ENCODE data around the gene OLIG3. TPM values are rescaled to one million over a fixed set of nuclear protein-coding genes. Genes with fewer than 3 reads are reported as not detected.

Gene OLIG3
- total RNA-seq, 1 experiment from 2014 or later, result not detected

- no peak for DNase-seq (ENCODE audit: low read depth)
Observed at GRCh38 chr6:137471497-137471896, 22.7 kb downstream of the OLIG3 start.

GRCh38 chr6:137467211-137467610 lies 27.0 kb downstream of the OLIG3 start:
- DNase-seq (ENCODE audit: low read depth), result no peak

- DNase-seq (ENCODE audit: low read depth), result no peak
Observed at GRCh38 chr6:137465378-137466009, 28.7 kb downstream of the OLIG3 start.

GRCh38 chr6:137452333-137452894 lies 41.8 kb downstream of the OLIG3 start:
- DNase-seq (ENCODE audit: low read depth), result no peak

- DNase-seq (ENCODE audit: low read depth), result peak; percentile 4
Observed at GRCh38 chr6:137443901-137444300, 50.3 kb downstream of the OLIG3 start.

Measured in LHCN-M2 (cell line).